GM18951 (cell line): ENCODE results near the gene MND1.
A peak's percentile ranks its signal among the peaks of the same experiment; 100 is the strongest.

ENCODE experiments used
- POLR2A ChIP-seq: IDR thresholded peaks from 4 replicates; pipeline ENCODE4 v1.6.1; 2011; ENCODE audit warnings: mild to moderate bottlenecking; ENCODE audit not compliant: insufficient read length, insufficient read depth; ENCODE audit errors: extremely low read depth
- in situ Hi-C: fragments of 300-500 bp; cut with MboI; formaldehyde crosslinking; loops from one replicate; pipeline ENCODE4 v1.12.0; 2022; ENCODE audit warnings: low sequenced_read_pairs, mixed read lengths, inconsistent platforms; ENCODE audit not compliant: unreplicated experiment

The MND1 gene

GRCh38 chr4:153420361-153420760 lies 75.9 kb downstream of the MND1 start:
- no peak for TF ChIP-seq POLR2A
- in situ Hi-C loops: no loop called here

DNA sequence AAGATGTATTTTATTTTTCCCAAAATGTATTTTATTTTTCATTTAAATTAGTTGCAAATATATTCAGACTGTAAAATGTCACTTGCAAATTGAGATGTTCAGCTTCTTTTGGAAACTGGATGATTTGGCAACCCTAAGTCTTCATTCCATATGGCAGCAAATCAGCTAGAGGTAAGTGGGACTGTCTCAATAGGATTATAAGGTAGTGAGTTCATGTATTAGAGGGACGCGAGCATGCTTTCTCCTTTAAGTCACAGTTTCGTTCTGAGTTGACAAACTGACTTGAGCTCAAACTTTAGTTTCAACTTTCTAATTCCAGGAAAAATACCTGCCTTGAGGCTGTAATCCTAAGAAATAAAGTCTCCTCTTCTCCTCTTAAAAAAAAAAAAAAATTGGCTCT lies 77.5 kb downstream of the MND1 start:
- no peak for TF ChIP-seq POLR2A
- in situ Hi-C loops: no loop called here

DNA sequence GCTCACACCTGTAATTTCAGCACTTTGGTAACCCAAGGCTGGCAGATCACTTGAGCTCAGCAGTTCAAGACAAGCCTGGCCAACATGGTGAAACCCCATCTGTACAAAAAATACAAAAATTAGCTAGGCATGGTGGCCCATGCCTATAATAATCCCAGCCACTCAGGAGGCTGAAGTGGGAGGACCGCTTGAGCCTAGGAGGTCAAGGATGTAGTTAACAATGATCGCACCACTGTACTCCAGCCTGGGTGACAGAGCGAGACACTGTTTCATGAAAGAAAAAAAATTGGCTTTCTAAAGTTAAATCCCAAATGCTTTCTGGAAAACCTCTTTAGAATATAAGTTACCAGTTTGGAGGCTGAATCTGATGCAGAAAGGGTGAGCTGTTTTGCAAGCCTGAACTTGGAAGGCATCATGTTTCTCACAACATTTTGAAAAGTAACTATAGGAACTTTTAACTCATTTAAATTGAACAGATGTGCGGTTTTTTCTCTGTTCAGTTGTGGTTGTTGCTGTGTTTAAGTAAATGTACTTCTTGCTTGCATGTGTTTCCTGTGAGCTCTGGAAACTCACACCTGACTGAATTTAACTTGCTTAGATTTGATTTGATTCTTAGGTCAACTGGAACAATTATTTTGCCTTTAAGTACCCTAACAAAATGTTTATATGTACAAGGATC lies 81.9 kb downstream of the MND1 start:
- TF ChIP-seq POLR2A: no peak
- in situ Hi-C loops: no loop called here

DNA sequence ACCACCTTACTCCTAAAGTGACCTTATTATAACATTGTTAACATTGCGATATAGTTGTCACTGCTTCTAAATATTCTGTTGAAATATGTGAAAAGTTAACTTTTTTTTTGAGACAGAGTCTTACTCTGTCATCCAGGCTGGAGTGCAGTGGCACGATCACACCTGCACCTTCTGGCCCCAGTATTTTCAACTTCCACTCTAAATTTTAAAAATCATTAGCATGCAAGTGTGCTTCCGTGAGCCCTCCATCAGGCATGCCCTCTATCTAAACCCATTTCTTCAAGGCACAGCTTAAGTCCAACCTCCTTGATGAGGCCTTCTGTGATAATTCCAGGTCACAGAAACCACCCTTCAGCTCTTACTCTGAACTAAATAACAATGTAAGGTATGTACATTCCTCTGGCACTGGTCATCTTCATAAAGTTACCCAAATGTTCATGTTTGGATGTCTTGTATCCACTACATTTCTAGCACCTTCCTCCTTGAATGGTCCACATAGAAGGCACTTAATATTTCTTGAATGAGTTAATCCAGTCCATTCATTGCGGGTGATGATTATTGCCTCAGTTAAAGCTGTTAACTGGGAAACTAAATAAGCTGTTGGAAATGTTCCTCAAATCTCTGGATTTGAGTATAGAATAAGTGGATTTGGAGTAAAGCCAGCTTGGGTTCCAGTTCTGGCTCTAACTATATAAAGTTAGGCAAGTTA lies 83.0 kb downstream of the MND1 start:
- in situ Hi-C loops: no loop called here
- no peak for TF ChIP-seq POLR2A

- no peak for TF ChIP-seq POLR2A
- in situ Hi-C loops: no loop called here
Measured at GRCh38 chr4:153428941-153429475, 84.5 kb downstream of the MND1 start.

GRCh38 chr4:153432965-153433753 lies 88.7 kb downstream of the MND1 start:
- in situ Hi-C loops: loop anchor here (10.0 kb wide), 1 partner anchor 142 kb away; no protein-coding TSS in a partner anchor

DNA sequence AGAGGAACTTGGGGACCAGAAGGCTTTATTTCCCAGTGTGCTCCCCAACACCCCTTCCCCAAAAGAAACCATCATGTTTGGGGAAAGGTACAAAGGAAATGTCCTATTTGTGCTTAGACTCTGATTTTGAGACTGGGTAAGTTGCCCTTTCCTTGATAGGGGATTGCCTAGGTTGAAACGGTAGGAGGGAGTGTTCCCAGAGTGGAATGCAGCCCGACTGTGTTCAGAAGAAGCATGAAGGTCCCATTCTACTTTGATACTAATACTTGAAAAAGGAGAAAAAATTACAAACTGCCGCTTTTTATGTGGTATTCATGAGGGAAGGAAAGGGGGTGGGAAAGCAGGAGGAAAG lies 89.2 kb downstream of the MND1 start:
- in situ Hi-C loops: loop anchor here (10.0 kb wide), 1 partner anchor 141 kb away; no protein-coding TSS in a partner anchor

More at GRCh38 chr4:153432965-153433753, 88.7 kb downstream of the MND1 start:
- TF ChIP-seq POLR2A: peak; percentile 51

GRCh38 chr4:153434190-153434589 lies 89.7 kb downstream of the MND1 start:
- no peak for TF ChIP-seq POLR2A
- in situ Hi-C loops: loop anchor here (10.0 kb wide), 1 partner anchor 141 kb away; no protein-coding TSS in a partner anchor

More for the DNA sequence above, 89.2 kb downstream of the MND1 start:
- no peak for TF ChIP-seq POLR2A

DNA sequence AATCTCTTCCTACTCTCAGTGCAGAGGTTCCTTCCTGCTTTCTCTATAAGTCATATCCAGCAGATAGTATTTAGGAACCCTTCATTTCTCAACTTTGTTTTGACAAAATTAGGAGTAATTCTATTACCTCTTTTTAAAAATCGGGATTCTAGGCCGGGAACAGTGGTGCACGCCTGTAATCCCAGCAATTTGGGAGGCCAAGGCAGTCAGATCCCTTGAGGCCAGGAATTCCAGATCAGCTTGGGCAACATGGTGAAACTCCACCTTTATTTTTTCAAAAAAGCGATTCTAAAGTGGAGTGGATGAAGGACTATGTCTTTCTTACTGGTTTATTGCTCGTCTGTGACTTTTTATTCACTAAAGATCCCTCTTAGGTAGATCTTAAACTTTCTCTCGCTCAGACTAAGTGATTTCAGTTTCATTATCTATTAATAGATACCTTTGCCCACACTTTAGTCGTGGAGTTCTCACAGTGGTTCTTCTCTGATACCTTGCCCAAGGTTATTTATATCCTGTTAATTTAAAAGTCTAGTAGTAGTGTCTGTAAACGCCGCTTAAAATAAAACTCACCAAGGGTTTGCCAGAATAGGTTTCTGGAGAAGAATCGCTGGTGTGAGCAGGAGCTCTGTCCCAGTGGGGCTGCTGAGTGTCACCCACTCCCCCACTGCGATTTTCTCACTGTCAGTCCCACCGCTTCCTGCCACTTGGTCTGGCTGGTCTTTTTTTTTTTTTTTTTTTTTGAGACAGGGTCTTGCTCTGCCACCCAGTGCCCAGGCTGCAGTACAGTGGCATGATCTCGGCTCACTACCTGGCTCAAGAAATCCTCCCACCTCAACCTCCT lies 94.6 kb downstream of the MND1 start:
- TF ChIP-seq POLR2A: no peak
- in situ Hi-C loops: loop anchor here (10.0 kb wide), 1 partner anchor 136 kb away; no protein-coding TSS in a partner anchor

DNA sequence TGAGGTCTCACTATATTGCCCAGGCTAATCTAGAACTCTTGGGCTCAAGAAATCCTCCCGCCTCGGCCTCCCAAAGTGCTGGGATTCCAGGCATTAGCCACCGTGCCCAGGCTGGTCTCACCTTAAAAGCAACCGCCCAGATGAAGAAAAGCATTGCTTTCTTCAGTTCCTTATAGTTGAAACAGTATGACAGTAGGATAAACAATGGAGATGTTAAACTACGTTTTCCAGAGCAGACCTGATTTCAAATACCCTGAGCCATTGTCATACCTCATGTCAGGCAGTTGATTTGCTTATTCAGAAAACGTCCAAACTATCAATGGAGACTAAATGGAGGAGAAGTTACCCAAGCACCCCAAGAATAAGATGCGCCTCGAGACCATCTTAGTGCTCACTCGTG lies 95.3 kb downstream of the MND1 start:
- in situ Hi-C loops: loop anchor here (10.0 kb wide), 1 partner anchor 135 kb away; no protein-coding TSS in a partner anchor
- TF ChIP-seq POLR2A: no peak

- TF ChIP-seq POLR2A: no peak
- in situ Hi-C loops: no loop called here
Measured at GRCh38 chr4:153440475-153440874, 96.0 kb downstream of the MND1 start.

- no peak for TF ChIP-seq POLR2A
- in situ Hi-C loops: no loop called here
Measured at GRCh38 chr4:153447175-153447905, 102.9 kb downstream of the MND1 start.
